HG03520 (cell line): ENCODE measurements around the gene P4HA2.

Source experiments
- ATAC-seq: cut with Tn5 transposase; IDR thresholded peaks from one replicate; pipeline ENCODE4 v1.9.1; 2021; ENCODE audit warnings: mild to moderate bottlenecking, moderate library complexity; ENCODE audit not compliant: unreplicated experiment

Gene P4HA2

GRCh38 chr5:132253008-132253441, 25.4 kb upstream of the P4HA2 start:
- no peak for ATAC-seq

GRCh38 chr5:132251220-132251725, 23.6 kb upstream of the P4HA2 start:
- no peak for ATAC-seq

GRCh38 chr5:132250547-132250946, 22.9 kb upstream of the P4HA2 start:
- no peak for ATAC-seq

GRCh38 chr5:132246806-132247205, 19.2 kb upstream of the P4HA2 start:
- no peak for ATAC-seq

- ATAC-seq = no peak
Observed at GRCh38 chr5:132245593-132245992, 17.9 kb upstream of the P4HA2 start.

GRCh38 chr5:132243366-132243977, 15.8 kb upstream of the P4HA2 start:
- ATAC-seq = no peak

- no peak for ATAC-seq
Observed at GRCh38 chr5:132239776-132240175, 12.1 kb upstream of the P4HA2 start.

GRCh38 chr5:132238901-132239500, 11.3 kb upstream of the P4HA2 start:
- no peak for ATAC-seq

GRCh38 chr5:132238169-132238744, 10.6 kb upstream of the P4HA2 start:
- ATAC-seq = peak; percentile 72

GRCh38 chr5:132237670-132238069, 10.0 kb upstream of the P4HA2 start:
- ATAC-seq = no peak

- ATAC-seq = no peak
Observed at GRCh38 chr5:132237141-132237540, 9.5 kb upstream of the P4HA2 start.

- no peak for ATAC-seq
Observed at GRCh38 chr5:132235340-132235739, 7.7 kb upstream of the P4HA2 start.

GRCh38 chr5:132234684-132235062, 7.0 kb upstream of the P4HA2 start:
- no peak for ATAC-seq

GRCh38 chr5:132233811-132234683, 6.4 kb upstream of the P4HA2 start:
- no peak for ATAC-seq

GRCh38 chr5:132233081-132233480, 5.4 kb upstream of the P4HA2 start:
- ATAC-seq = no peak

- no peak for ATAC-seq
Observed at GRCh38 chr5:132232465-132232864, 4.8 kb upstream of the P4HA2 start.

GRCh38 chr5:132230871-132231270, 3.2 kb upstream of the P4HA2 start:
- ATAC-seq = no peak

- ATAC-seq = no peak
Observed at GRCh38 chr5:132229236-132229635, 1.6 kb upstream of the P4HA2 start.

GRCh38 chr5:132228241-132229035, 785 bp upstream of the P4HA2 start:
- ATAC-seq = no peak

- ATAC-seq = no peak
Observed at GRCh38 chr5:132227235-132227484, 493 bp downstream of the P4HA2 start.
